Fibroblast of villous mesenchyme (primary cell): ENCODE measurements around the gene ZNF423. TPM values are rescaled to one million over a fixed set of nuclear protein-coding genes. Genes with fewer than 3 reads are reported as not detected.

Source experiments
- DNase-seq: peaks from one replicate; pipeline ENCODE4 v3.0.0-alpha.2; 2010; ENCODE audit warnings: low read depth
- H3K4me3 ChIP-seq: 2 replicates; pipeline ENCODE4 v1.5.1; 2011; ENCODE audit warnings: low read depth, mild to moderate bottlenecking, low read length
- total RNA-seq: library from RNA; depleted of rRNA; stranded (reverse); fragments of >200 nt; gene quantifications from 2 replicates; pipeline ENCODE4 v1.2.3, GENCODE V29; 2012
- TF ChIP-seq, protein P1 (sequence below): IDR thresholded peaks from 2 replicates; pipeline ENCODE4 v1.5.1; 2012; ENCODE audit warnings: low read depth, mild to moderate bottlenecking, low read length; ENCODE audit not compliant: insufficient read depth

The ZNF423 gene
- total RNA-seq, 1 donor, result 0.43 TPM

DNA sequence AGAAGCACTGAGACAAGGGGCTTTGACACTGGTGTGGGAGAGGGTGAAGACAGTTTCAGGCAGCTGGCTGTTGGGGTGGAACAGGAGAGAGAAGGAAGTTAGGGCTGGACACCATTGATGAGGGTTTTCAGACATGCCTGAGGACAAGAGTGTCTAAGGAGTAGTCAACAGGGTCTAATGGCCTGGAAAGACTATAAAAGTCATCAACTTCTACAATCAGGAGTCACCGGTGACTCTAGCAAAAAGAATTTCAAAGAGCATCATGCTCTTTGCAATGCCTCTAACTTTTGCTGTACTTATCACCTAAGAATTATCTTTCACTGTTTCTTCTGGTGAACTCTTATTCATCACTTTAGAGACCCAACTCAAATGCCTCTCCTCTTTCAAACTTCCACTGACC is 268.4 kb downstream of the ZNF423 start:
- TF ChIP-seq, protein P1, sequence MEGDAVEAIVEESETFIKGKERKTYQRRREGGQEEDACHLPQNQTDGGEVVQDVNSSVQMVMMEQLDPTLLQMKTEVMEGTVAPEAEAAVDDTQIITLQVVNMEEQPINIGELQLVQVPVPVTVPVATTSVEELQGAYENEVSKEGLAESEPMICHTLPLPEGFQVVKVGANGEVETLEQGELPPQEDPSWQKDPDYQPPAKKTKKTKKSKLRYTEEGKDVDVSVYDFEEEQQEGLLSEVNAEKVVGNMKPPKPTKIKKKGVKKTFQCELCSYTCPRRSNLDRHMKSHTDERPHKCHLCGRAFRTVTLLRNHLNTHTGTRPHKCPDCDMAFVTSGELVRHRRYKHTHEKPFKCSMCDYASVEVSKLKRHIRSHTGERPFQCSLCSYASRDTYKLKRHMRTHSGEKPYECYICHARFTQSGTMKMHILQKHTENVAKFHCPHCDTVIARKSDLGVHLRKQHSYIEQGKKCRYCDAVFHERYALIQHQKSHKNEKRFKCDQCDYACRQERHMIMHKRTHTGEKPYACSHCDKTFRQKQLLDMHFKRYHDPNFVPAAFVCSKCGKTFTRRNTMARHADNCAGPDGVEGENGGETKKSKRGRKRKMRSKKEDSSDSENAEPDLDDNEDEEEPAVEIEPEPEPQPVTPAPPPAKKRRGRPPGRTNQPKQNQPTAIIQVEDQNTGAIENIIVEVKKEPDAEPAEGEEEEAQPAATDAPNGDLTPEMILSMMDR, result no peak
- no peak overlapping the region for H3K4me3 ChIP-seq
- DNase-seq, result no peak

DNA sequence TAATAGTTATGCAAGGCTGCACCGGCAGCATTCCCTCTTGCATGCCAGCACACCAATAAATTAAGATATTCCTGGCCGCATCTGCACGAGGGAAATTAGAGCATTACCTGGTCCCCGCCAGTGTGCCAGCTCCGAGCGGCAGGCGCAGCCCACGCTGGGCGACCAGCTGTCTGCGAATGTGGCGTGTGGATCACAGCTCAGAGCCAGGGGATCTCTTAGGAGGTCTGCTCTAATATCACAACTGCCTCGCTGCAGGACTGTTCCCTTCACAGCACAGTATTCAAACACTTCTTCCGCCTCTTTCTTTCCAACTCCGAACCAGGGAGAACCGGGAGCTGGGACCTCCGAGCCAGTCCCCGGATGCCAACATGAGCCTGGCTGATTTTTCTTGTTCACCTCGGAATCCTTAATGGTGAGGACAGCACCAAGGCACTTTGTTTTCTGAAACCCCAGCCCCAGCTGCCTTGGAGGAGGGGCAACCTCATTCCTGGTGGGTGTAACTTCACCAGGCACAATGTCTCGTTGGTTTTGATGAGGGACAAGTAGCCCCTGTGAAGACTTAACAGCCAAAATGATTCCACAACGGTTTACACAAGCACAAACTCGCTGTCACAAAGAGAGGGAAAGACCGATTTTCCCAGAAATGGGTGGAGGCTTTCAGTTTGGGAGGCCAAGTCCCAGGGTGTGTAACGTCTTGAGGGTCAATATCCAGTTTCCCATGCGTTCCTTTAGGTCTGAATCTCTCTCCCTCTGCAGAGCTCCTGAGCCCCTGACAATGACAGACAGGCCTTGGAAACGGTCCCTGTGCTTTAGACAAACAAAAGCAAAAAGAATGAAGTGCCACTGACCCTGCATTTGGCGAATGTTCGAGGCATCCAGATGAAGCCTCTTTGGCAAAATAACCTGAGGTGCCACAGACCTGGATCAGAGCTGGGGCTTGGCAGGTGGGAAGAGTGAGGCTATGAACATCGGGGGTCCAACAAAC is 269.2 kb downstream of the ZNF423 start:
- DNase-seq, result no peak
- no peak overlapping the region for H3K4me3 ChIP-seq
- TF ChIP-seq, protein P1, result no peak

- DNase-seq, result no peak
- TF ChIP-seq, protein P1, result no peak
- H3K4me3 ChIP-seq, result no peak overlapping the region
These were observed 270.6 kb downstream of the ZNF423 start for GRCh38 chr16:49585143-49585832.

DNA sequence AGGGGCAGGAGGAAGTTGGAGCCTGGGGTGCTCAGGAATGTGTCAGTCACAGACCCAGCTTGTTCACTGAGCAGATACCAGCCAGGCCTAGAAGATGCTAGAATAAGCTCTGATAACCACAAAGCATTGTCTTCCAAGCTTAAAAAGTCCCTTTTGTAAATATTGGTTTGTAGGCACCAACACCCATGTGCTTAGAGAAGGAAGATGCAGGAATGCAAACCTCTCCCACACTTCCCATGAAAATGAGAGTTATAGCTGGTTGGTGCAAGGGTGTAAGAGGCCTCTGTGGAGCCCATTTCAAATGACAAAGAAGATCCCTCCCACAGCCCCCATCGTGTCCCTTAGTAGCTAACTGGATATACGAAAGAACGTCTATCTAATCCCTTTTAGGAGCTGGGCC is 272.0 kb downstream of the ZNF423 start:
- DNase-seq, result no peak

DNA sequence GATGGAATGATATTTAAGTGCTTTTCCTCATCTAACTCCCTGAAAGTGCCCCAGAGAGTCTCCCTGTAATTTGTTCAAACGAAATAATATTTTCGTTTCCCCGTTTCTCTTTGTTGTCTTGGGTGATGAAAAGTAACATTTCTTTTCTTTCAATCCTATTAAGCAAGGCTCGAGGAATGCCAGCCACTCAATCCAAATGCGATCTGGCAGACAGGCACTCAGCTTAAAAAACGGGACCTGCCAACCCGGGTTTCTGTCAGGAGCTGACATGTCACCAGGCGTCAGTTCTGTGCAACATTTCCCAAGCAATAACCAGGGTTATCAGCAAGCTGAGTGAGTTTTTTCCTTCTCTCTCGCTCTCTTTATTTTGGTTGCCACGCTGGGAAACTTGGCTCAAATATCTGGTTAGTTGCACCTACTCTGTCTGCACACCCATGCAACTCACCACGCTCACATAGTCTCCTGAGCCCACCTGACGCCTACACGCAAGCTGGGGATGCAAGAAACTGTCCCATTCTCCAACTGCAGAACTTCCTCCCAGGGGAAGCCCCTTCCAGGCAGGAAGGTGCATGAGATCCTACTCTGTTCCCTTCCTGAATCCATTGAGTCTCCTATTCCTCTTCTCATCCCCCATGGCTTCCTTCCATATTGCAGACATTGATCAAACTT is 274.1 kb downstream of the ZNF423 start:
- DNase-seq, result no peak
- TF ChIP-seq, protein P1, result no peak
- no peak overlapping the region for H3K4me3 ChIP-seq

More for the DNA sequence above, 272.0 kb downstream of the ZNF423 start:
- TF ChIP-seq, protein P1, result no peak
- H3K4me3 ChIP-seq, result no peak overlapping the region

DNA sequence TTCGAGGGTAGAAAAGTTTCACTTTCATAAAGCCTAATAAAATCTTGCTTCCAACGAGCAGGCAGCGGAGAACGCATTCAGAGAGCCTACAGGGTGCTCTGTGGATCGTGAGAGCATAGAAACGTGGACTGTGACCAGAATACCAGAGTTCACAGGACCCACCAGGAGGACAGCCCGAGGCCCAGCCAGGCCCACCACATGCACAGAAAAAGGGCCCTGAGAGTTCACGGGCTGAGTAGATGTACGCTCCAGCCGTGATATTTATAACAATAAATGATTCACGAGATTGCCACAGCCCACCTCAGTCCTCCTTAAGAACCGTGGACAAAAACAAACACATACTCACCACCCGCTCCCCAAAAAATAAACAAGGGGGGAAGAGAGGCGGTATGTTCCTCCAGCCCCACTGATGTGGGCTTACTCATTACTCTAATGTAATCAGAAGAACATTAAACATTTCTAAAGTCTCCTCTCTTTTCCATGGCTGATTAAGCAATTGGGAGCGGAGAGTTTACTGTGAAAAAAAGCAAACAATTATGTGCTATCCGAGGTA is 275.1 kb downstream of the ZNF423 start:
- TF ChIP-seq, protein P1, result no peak
- DNase-seq, result no peak
- H3K4me3 ChIP-seq, result no peak overlapping the region
